B cell (primary cell): ENCODE measurements around the gene DGUOK.

ENCODE experiments used
- CTCF ChIP-seq: fragments of 200-600 bp; IDR thresholded peaks from one replicate; pipeline ENCODE4 v1.8.0; 2022; ENCODE audit warnings: antibody characterized with exemption, mild to moderate bottlenecking
- EZH2 ChIP-seq: IDR thresholded peaks from 2 replicates; pipeline ENCODE4 v1.6.1; 2012; ENCODE audit warnings: borderline replicate concordance, low read depth, mild to moderate bottlenecking, moderate library complexity, low read length; ENCODE audit not compliant: insufficient read depth, poor library complexity, severe bottlenecking

- TF ChIP-seq CTCF (no peak), EZH2 (no peak)
Measured at GRCh38 chr2:74003494-74004211, 77.0 kb downstream of the DGUOK start.
